CD4-positive, alpha-beta memory T cell (primary cell): Measurements from ENCODE around the gene MMP11. TPM values are rescaled to one million over a fixed set of nuclear protein-coding genes. Genes with fewer than 3 reads are reported as not detected.

ENCODE experiments used
- CTCF ChIA-PET: fragments of 350-600 bp; sonication (Branson Sonifier 250); formaldehyde crosslinking; loops from one replicate; lab custom pipeline; 2021; ENCODE audit warnings: inconsistent platforms; ENCODE audit not compliant: partially characterized antibody; lab: Charles Lee
- POLR2A ChIA-PET: fragments of 350-600 bp; sonication (Branson Sonifier 250); formaldehyde crosslinking; loops from one replicate; lab custom pipeline; 2021; ENCODE audit not compliant: partially characterized antibody; lab: Charles Lee
- DNase-seq, 5 donors: peaks; one replicate each; pipeline versions ENCODE4 v3.0.0 to v3.0.0-alpha.2; 2020 to 2022; ENCODE audit warnings: mixed read lengths in 1 of 5
- H3K27ac ChIP-seq: one replicate; pipeline ENCODE4 v1.7.0; 2013; ENCODE audit warnings: low read depth, low read length
- H3K27me3 ChIP-seq: 2 replicates; pipeline ENCODE4 v1.7.0; 2013; ENCODE audit warnings: mild to moderate bottlenecking, low read length, moderate library complexity; ENCODE audit not compliant: insufficient read depth
- H3K36me3 ChIP-seq: 2 replicates; pipeline ENCODE4 v1.7.0; 2013; ENCODE audit warnings: mild to moderate bottlenecking, low read length, moderate library complexity; ENCODE audit not compliant: insufficient read depth
- H3K4me1 ChIP-seq: 2 replicates; pipeline ENCODE4 v1.7.0; 2013; ENCODE audit warnings: mild to moderate bottlenecking, low read length, moderate library complexity; ENCODE audit not compliant: insufficient read depth
- H3K4me3 ChIP-seq, 2 donors: one replicate each; pipeline ENCODE4 v1.7.0; 2013; ENCODE audit warnings: low read length in 2 of 2, mild to moderate bottlenecking in 1 of 2
- H3K9me3 ChIP-seq, 2 donors: one replicate each; pipeline ENCODE4 v1.7.0; 2013; ENCODE audit warnings: low read length in 2 of 2, control low read depth in 1 of 2; ENCODE audit not compliant: control insufficient read depth in 1 of 2
- H3K27ac Mint-ChIP-seq, 7 donors: one replicate each; pipeline ENCODE4 v1.8.0; 2020 to 2021; ENCODE audit warnings: mixed read lengths in 7 of 7, mild to moderate bottlenecking in 6 of 7, inconsistent platforms in 3 of 7, moderate library complexity in 3 of 7
- H3K27me3 Mint-ChIP-seq, 2 donors: one replicate each; pipeline ENCODE4 v1.8.0; 2020 to 2021; ENCODE audit warnings: mixed read lengths in 2 of 2
- H3K36me3 Mint-ChIP-seq, 2 donors: one replicate each; pipeline ENCODE4 v1.8.0; 2020 to 2021; ENCODE audit warnings: mixed read lengths in 2 of 2, inconsistent platforms in 1 of 2, mild to moderate bottlenecking in 1 of 2
- H3K4me1 Mint-ChIP-seq, 4 donors: one replicate each; pipeline ENCODE4 v1.8.0; 2020 to 2021; ENCODE audit warnings: mixed read lengths in 4 of 4, mild to moderate bottlenecking in 1 of 4
- H3K4me3 Mint-ChIP-seq, 8 donors: one replicate each; pipeline ENCODE4 v1.8.0; 2020 to 2021; ENCODE audit warnings: mixed read lengths in 8 of 8, mild to moderate bottlenecking in 7 of 8, moderate library complexity in 6 of 8, inconsistent platforms in 3 of 8
- H3K9me3 Mint-ChIP-seq, 8 donors: one replicate each; pipeline ENCODE4 v1.8.0; 2020 to 2021; ENCODE audit warnings: mixed read lengths in 8 of 8, mild to moderate bottlenecking in 5 of 8, inconsistent platforms in 3 of 8, moderate library complexity in 1 of 8
- intact Hi-C: fragments of 100-400 bp; cut with micrococcal nuclease; formaldehyde crosslinking; loops from one replicate; pipeline ENCODE4 v1.15.1; 2023
- polyA plus RNA-seq, 2 donors: library from polyadenylated mRNA; unstranded; fragments of 300-500 nt; fragmentation: Illumina TruSeq; gene quantifications; one replicate each; pipeline ENCODE4 v1.2.3, GENCODE V29; 2021
- total RNA-seq, 2 experiments: library from RNA; stranded (reverse); gene quantifications; one replicate each; pipeline ENCODE4 v1.2.3, GENCODE V29; 2021

MMP11 gene
- total and polyA plus RNA-seq, 4 experiments from 2014 or later: 0.79 to 1.6 (median 1.1) TPM

DNA sequence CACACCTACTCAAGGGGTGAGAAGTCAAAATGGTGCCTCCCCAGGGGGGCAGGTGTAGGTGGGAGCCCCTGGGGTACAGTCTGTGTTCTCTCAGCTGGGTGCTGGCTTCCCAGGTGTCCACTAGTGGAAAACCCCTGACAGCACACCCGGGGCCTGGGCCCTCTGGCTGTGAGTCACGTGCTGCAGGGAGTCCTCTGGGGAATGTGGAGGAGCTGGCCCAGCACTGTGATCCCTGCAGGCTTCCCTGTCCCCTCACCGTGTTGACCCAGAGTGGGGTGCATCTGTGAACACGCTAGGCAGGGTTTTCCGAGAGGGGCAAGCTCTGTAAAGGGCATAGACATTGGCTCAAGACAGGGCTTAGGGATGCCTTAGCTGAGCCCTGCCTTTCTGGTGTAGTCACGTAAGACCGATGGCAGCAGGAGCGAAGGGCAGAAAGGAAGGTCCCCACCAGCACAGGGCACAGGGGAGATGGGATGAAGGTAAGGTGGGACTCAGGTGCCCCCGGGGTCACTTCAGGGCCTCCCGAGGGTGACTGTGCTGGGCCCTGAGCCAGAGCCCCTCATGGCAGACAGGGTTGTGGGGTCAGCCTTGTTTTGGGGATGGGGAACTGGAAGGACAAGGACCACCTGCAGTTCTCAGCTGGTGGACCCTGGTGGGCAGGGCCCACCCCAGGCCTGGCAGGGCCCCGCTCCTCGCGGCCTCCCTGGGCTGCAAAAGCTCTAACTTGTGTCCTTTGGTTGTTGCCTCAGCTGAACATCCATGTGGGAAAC lies 52.0 kb downstream of the MMP11 start:
- no peak for DNase-seq
- Histone ChIP-seq H3K9me3 (no peaks in the 10 kb centered on the region), H3K27me3 (no peaks in the 10 kb centered on the region), H3K36me3 (peaks cover 68% of the 10 kb centered on the region), H3K27ac (no peak overlapping the region), H3K4me1 (no peaks in the 10 kb centered on the region), H3K4me3 (no peak overlapping the region)
- Mint-ChIP-seq H3K9me3 (no peaks in the 10 kb centered on the region), H3K36me3 (peaks cover 52 to 67% of the 10 kb centered on the region in 2 donors), H3K27me3 (no peaks in the 10 kb centered on the region), H3K27ac (no peak overlapping the region), H3K4me1 (peaks cover 2 to 10% (median 7%) of the 10 kb centered on the region in 4 donors), H3K4me3 (no peak overlapping the region)
- intact Hi-C loops: no loop called here
- ChIA-PET CTCF (no interaction called here), POLR2A (no interaction called here)

DNA sequence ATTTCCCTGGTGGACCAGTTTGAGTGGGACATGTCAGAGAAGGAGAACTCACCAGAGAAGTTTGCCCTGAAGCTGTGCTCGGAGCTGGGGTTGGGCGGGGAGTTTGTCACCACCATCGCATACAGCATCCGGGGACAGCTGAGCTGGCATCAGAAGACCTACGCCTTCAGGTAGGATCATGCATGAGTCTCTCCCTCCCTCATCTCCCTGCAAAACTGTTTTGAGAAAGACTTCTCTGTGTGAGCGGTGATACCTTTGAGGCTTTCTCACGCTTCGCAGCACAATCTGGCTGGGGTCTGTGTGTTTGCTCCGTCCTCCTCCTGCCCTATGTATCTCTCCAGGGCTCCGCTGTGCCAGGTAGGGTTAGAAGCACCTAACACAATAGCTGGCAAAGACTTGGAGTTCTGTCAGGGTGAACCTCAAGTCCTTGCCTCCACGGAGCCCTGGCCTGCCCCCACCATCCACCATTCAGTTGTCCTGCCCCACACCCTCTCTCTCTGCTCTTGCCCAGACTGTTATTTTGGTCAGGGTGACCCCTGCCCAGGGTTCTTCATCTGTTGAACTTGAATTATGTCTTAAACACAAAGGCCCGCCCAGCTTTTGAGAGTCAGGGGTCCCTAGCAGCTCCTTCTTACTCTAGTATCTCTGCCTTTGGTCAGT lies 52.7 kb downstream of the MMP11 start:
- CTCF ChIA-PET: interaction anchor here (1.3 kb wide), 1 partner anchor 9 kb away, joined by 3 read pairs; no protein-coding TSS in a partner anchor
- Histone ChIP-seq H3K4me3 (no peak overlapping the region), H3K36me3 (peaks cover 68% of the 10 kb centered on the region), H3K27ac (no peak overlapping the region), H3K27me3 (no peaks in the 10 kb centered on the region), H3K9me3 (no peaks in the 10 kb centered on the region), H3K4me1 (no peaks in the 10 kb centered on the region)
- intact Hi-C loops: no loop called here
- Mint-ChIP-seq H3K4me1 (peaks cover 5 to 14% (median 8%) of the 10 kb centered on the region in 4 donors), H3K27ac (peak overlapping the region in 5 of 7 donors; percentile 13 to 73 (median 66)), H3K9me3 (no peaks in the 10 kb centered on the region), H3K27me3 (no peaks in the 10 kb centered on the region), H3K4me3 (no peak overlapping the region), H3K36me3 (peaks cover 54 to 68% of the 10 kb centered on the region in 2 donors)
- POLR2A ChIA-PET: interaction anchor here (0.7 kb wide), 2 partner anchors 84 to 644 kb away, joined by 3 to 4 read pairs; no protein-coding TSS in a partner anchor
- no peak for DNase-seq

DNA sequence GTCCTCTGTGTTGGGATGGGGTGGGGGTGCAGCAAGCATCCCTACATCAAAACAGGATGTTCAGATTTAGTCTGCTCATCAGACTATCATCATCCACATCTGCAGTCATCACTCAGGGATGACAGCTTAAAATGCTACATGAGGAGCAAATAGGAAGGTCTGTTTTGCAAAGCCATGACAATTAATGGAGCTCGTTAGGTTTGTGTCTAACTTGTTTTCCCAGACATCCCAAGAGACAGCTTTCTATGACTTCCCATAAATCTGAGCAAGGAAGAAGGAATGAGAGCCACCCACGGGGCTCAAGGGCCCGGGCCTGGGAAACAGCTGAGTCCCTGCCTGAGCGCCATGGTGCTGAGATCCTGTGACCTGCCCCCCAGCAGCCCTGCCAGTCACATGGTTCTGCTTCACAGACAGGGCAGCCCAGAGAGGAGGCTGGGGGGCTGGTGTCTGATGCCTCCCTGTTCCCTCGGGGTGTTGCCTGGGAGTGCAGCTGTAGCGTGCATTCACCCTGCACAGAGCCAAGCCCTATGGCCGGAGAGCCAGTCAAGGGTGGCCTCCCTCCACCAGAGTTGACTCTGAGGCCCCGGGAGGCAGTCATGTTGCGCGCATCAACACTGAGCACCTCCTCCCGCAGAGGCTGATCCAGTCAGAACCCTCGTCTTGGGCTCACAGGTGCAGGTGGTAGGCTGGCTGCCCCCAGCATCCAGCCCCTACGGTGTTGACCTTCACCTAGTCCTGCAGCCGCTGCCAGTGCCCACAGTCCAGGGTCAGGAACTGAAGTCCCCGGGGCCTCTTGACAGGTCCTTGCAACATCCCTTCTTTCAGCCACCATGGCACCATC lies 54.1 kb downstream of the MMP11 start:
- no peaks in the 10 kb centered on the region for H3K9me3 Mint-ChIP-seq
- peaks cover 50 to 66% of the 10 kb centered on the region in 2 donors for H3K36me3 Mint-ChIP-seq
- intact Hi-C loops: no loop called here
- no peak overlapping the region for H3K4me3 Mint-ChIP-seq
- Histone ChIP-seq H3K9me3 (no peaks in the 10 kb centered on the region), H3K27me3 (no peaks in the 10 kb centered on the region), H3K27ac (no peak overlapping the region), H3K36me3 (peaks cover 57% of the 10 kb centered on the region), H3K4me1 (no peaks in the 10 kb centered on the region), H3K4me3 (no peak overlapping the region)
- peak overlapping the region in 2 of 7 donors; percentile 10 to 32 for H3K27ac Mint-ChIP-seq
- ChIA-PET CTCF (interaction anchor here (0.8 to 1.3 kb wide), 2 partner anchors 8 to 23 kb away, joined by 3 read pairs; no protein-coding TSS in a partner anchor), POLR2A (interaction anchor here (0.7 kb wide), 1 partner anchor 85 kb away, joined by 4 read pairs; no protein-coding TSS in a partner anchor)
- DNase-seq: no peak
- H3K4me1 Mint-ChIP-seq: peaks cover 5 to 15% (median 8%) of the 10 kb centered on the region in 4 donors
- no peaks in the 10 kb centered on the region for H3K27me3 Mint-ChIP-seq

DNA sequence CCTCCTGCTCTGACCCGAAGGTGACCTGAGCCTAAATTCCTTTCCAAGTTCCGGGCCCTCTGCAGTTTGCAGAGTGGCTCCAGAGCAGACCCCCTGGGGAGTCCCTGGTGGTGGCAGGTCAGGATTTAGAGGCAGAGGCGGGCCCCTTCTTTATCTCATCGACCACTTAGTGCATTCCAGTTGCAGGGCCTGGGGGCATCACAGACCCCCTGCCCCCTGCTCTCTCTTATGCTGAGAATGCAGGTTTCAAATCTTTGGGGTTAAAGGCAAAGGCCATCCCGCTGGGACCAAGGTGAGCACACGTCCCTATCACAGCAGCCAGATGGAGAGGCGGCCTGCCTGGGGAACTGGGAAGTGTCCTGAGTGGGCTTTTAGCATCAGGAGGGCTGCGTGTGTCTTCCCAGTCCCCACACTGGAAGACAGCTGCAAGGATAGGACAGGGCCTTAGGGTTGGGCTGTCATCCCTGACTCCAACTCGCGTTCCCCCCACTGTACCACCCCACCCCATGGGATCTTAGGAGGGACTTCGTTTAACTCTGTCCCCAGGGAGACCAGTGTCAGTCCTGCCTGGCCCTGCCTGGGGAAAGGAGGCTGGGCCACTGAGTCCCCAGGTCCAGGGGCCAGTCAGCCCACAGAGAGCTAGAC lies 54.8 kb downstream of the MMP11 start:
- Histone ChIP-seq H3K27me3 (no peaks in the 10 kb centered on the region), H3K4me3 (no peak overlapping the region), H3K27ac (no peak overlapping the region), H3K36me3 (peaks cover 50% of the 10 kb centered on the region), H3K9me3 (no peaks in the 10 kb centered on the region), H3K4me1 (no peaks in the 10 kb centered on the region)
- POLR2A ChIA-PET: no interaction called here
- Mint-ChIP-seq H3K27me3 (no peaks in the 10 kb centered on the region), H3K36me3 (peaks cover 47 to 63% of the 10 kb centered on the region in 2 donors), H3K27ac (no peak overlapping the region), H3K4me3 (no peak overlapping the region), H3K4me1 (peaks cover 5 to 15% (median 8%) of the 10 kb centered on the region in 4 donors), H3K9me3 (no peaks in the 10 kb centered on the region)
- DNase-seq: no peak
- intact Hi-C loops: no loop called here
- CTCF ChIA-PET: no interaction called here

DNA sequence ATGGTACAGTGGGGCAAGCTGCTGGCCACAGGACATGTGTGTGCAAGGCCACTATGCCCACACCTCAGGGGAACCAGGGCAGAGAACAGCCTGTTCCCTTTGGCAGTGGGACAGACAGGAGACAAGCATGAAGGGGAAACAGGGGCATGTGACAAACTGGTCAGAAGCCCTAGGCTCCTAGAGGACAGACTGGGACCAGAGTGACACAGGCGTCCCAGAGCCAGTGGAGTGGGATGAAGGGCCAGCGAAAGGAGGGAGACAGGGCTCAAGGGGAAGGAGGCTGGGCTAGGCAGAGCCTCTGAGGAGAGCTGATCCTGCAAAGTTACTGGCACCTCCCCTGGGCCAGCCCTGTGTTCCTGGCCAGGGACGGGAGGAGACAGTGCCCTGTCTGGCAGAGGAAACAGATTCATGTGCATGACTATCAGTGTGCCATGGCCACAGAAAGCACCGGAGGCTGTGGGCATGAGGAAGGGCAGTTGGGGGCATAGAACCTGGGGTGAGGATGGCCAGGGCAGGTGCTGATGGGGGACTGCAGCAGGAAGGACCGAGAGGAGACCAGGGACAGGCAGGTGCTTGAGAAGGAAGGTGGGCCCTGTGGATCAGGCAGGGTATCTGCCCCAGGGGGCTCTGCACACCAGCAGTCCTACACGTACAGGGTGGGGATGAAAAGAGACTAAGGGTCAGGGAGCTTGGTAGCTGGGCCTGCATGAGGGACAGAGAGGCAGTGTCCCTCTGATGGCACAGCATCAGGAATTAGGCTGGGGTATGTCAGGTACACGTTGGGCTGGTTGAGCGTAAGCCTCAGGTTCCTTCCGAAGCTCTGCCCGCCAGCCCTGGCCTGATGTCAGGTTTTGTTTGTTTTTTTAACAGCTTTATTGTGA lies 56.4 kb downstream of the MMP11 start:
- ChIA-PET CTCF (no interaction called here), POLR2A (interaction anchor here (1.0 kb wide), 1 partner anchor 28 kb away, joined by 4 read pairs; the partner anchor contains the start of gene SLC2A11)
- Mint-ChIP-seq H3K4me1 (peaks cover 5 to 15% (median 8%) of the 10 kb centered on the region in 4 donors), H3K4me3 (no peak overlapping the region), H3K36me3 (peaks cover 32 to 50% of the 10 kb centered on the region in 2 donors), H3K9me3 (no peaks in the 10 kb centered on the region), H3K27ac (peak overlapping the region in 6 of 7 donors; percentile 34 to 72 (median 60)), H3K27me3 (no peaks in the 10 kb centered on the region)
- H3K36me3 ChIP-seq: peaks cover 41% of the 10 kb centered on the region
- DNase-seq: no peak
- no peaks in the 10 kb centered on the region for H3K4me1 ChIP-seq
- H3K27me3 ChIP-seq: no peaks in the 10 kb centered on the region
- H3K9me3 ChIP-seq: no peaks in the 10 kb centered on the region
- no peak overlapping the region for H3K27ac ChIP-seq
- H3K4me3 ChIP-seq: no peak overlapping the region
- intact Hi-C loops: no loop called here

DNA sequence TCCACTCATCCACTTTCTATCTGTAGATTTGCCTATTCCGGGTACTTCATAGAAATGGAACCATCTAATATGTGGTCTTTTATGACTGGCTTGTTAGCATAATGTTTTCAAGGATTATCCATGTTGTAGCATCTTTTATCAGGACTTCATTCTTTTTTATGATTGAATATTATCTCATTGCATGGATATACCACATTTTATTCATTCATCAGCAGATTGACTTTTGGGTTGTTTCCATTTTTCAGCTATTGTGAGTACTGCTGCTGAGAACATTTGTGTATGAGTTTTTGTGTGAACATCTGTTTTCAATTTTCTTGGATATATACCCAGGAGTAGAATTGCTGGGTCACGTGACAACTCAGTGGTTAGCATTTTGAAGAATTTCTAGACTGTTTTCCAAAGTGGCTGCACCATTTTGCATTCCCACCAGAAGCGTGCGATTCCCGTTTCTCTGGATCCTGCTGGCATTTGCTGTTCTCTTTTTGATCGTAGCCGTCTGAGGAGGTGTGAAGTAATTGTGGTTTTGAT lies 57.3 kb downstream of the MMP11 start:
- intact Hi-C loops: loop anchor here (10.0 kb wide), 1 partner anchor 135 kb away; the partner anchor contains the start of gene RGL4
- no peaks in the 10 kb centered on the region for H3K27me3 Mint-ChIP-seq
- CTCF ChIA-PET: no interaction called here

More for the DNA sequence above, 57.3 kb downstream of the MMP11 start:
- Mint-ChIP-seq H3K36me3 (peaks cover 30 to 49% of the 10 kb centered on the region in 2 donors), H3K9me3 (no peaks in the 10 kb centered on the region), H3K4me3 (no peak overlapping the region), H3K27ac (peak overlapping the region in 4 of 7 donors; percentile 49 to 82 (median 74)), H3K4me1 (peaks cover 5 to 15% (median 8%) of the 10 kb centered on the region in 4 donors)
- DNase-seq: no peak
- Histone ChIP-seq H3K27me3 (no peaks in the 10 kb centered on the region), H3K9me3 (no peaks in the 10 kb centered on the region), H3K36me3 (peaks cover 32% of the 10 kb centered on the region), H3K4me3 (no peak overlapping the region), H3K4me1 (no peaks in the 10 kb centered on the region), H3K27ac (no peak overlapping the region)
- POLR2A ChIA-PET: interaction anchor here (1.0 kb wide), 1 partner anchor 27 kb away, joined by 4 read pairs; the partner anchor contains the start of gene SLC2A11
